ENCODE measurements around the gene IKZF1. TPM values are rescaled to one million over a fixed set of nuclear protein-coding genes. Genes with fewer than 3 reads are reported as not detected.

Gene IKZF1
- total RNA-seq, 1 donor from 2014 or later, result 1.1 TPM

DNA sequence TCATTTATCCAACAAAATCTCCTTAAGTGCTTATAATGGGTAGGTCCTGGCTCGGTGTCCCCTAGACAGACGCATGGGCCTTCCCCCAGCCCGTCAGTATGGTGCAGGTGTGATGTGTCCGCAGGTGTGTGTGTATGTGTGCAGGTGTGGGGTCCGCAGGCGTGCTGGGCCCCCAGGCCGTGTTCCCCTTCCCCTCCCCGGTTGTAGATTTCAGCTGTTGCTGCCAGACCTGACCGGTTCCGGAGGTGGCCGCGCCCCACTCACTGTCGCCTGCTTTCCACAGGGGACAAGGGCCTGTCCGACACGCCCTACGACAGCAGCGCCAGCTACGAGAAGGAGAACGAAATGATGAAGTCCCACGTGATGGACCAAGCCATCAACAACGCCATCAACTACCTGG lies 95.1 kb downstream of the IKZF1 start:
- TF ChIP-seq, protein P1, sequence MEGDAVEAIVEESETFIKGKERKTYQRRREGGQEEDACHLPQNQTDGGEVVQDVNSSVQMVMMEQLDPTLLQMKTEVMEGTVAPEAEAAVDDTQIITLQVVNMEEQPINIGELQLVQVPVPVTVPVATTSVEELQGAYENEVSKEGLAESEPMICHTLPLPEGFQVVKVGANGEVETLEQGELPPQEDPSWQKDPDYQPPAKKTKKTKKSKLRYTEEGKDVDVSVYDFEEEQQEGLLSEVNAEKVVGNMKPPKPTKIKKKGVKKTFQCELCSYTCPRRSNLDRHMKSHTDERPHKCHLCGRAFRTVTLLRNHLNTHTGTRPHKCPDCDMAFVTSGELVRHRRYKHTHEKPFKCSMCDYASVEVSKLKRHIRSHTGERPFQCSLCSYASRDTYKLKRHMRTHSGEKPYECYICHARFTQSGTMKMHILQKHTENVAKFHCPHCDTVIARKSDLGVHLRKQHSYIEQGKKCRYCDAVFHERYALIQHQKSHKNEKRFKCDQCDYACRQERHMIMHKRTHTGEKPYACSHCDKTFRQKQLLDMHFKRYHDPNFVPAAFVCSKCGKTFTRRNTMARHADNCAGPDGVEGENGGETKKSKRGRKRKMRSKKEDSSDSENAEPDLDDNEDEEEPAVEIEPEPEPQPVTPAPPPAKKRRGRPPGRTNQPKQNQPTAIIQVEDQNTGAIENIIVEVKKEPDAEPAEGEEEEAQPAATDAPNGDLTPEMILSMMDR (IDR thresholded peaks at IDR 0.05; ENCODE audit: partially characterized antibody, unreplicated experiment), result no peak
- no peaks in the 10 kb centered on the region for H3K4me1 Mint-ChIP-seq (ENCODE audit: low read depth, unreplicated experiment)
- H3K36me3 Mint-ChIP-seq (ENCODE audit: unreplicated experiment), result no peaks in the 10 kb centered on the region
- H3K9me3 Mint-ChIP-seq (ENCODE audit: unreplicated experiment), result no peaks in the 10 kb centered on the region
- H3K27ac Mint-ChIP-seq (ENCODE audit: unreplicated experiment), result no peak overlapping the region
- no peaks in the 10 kb centered on the region for H3K27me3 Mint-ChIP-seq (ENCODE audit: unreplicated experiment)
- H3K4me3 Mint-ChIP-seq (ENCODE audit: unreplicated experiment), result no peak overlapping the region
- no peak for DNase-seq

GRCh38 chr7:50400114-50400513 lies 95.6 kb downstream of the IKZF1 start:
- no peaks in the 10 kb centered on the region for H3K9me3 Mint-ChIP-seq (ENCODE audit: unreplicated experiment)
- DNase-seq, result no peak
- no peak overlapping the region for H3K4me3 Mint-ChIP-seq (ENCODE audit: unreplicated experiment)
- no peaks in the 10 kb centered on the region for H3K4me1 Mint-ChIP-seq (ENCODE audit: low read depth, unreplicated experiment)
- no peaks in the 10 kb centered on the region for H3K36me3 Mint-ChIP-seq (ENCODE audit: unreplicated experiment)
- H3K27ac Mint-ChIP-seq (ENCODE audit: unreplicated experiment), result no peak overlapping the region
- no peaks in the 10 kb centered on the region for H3K27me3 Mint-ChIP-seq (ENCODE audit: unreplicated experiment)
- TF ChIP-seq, protein P1 (IDR thresholded peaks at IDR 0.05; ENCODE audit: partially characterized antibody, unreplicated experiment), result no peak

- Mint-ChIP-seq H3K27me3 (ENCODE audit: unreplicated experiment) (no peaks in the 10 kb centered on the region), H3K9me3 (ENCODE audit: unreplicated experiment) (no peaks in the 10 kb centered on the region), H3K27ac (ENCODE audit: unreplicated experiment) (no peak overlapping the region), H3K4me3 (ENCODE audit: unreplicated experiment) (no peak overlapping the region), H3K4me1 (ENCODE audit: low read depth, unreplicated experiment) (no peaks in the 10 kb centered on the region), H3K36me3 (ENCODE audit: unreplicated experiment) (no peaks in the 10 kb centered on the region)
- TF ChIP-seq, protein P1 (IDR thresholded peaks at IDR 0.05; ENCODE audit: partially characterized antibody, unreplicated experiment), result no peak
- DNase-seq, result no peak
Observed at GRCh38 chr7:50404392-50404791, 99.9 kb downstream of the IKZF1 start.

DNA sequence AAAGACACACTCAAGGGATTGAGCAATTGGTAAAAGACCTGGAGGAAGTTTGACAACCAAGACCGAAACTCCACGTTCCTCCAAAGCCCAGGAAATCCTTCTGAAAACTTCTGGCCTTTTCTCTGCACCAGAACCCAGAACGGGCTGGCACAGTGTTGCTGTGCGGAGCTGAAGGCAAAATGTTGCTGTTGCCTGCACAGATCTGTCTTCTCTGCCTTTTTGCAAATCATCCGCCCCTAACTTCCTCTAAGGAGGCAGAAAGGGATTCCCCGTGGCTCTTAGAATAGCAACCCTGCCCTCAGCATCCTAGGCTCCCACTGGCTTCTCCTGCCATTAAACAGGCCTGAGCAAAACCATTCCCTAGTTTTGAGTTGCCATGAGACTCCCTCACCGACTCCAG lies 100.7 kb downstream of the IKZF1 start:
- H3K9me3 Mint-ChIP-seq (ENCODE audit: unreplicated experiment), result no peaks in the 10 kb centered on the region
- H3K36me3 Mint-ChIP-seq (ENCODE audit: unreplicated experiment), result no peaks in the 10 kb centered on the region
- no peaks in the 10 kb centered on the region for H3K27me3 Mint-ChIP-seq (ENCODE audit: unreplicated experiment)
- H3K27ac Mint-ChIP-seq (ENCODE audit: unreplicated experiment), result no peak overlapping the region
- no peaks in the 10 kb centered on the region for H3K4me1 Mint-ChIP-seq (ENCODE audit: low read depth, unreplicated experiment)
- H3K4me3 Mint-ChIP-seq (ENCODE audit: unreplicated experiment), result no peak overlapping the region
- no peak for DNase-seq
- TF ChIP-seq, protein P1 (IDR thresholded peaks at IDR 0.05; ENCODE audit: partially characterized antibody, unreplicated experiment), result no peak

GRCh38 chr7:50406935-50407334 lies 102.4 kb downstream of the IKZF1 start:
- no peak overlapping the region for H3K27ac Mint-ChIP-seq (ENCODE audit: unreplicated experiment)
- H3K4me3 Mint-ChIP-seq (ENCODE audit: unreplicated experiment), result no peak overlapping the region
- H3K27me3 Mint-ChIP-seq (ENCODE audit: unreplicated experiment), result peaks cover 2% of the 10 kb centered on the region
- H3K9me3 Mint-ChIP-seq (ENCODE audit: unreplicated experiment), result no peaks in the 10 kb centered on the region
- no peaks in the 10 kb centered on the region for H3K4me1 Mint-ChIP-seq (ENCODE audit: low read depth, unreplicated experiment)
- TF ChIP-seq, protein P1 (IDR thresholded peaks at IDR 0.05; ENCODE audit: partially characterized antibody, unreplicated experiment), result no peak
- no peak for DNase-seq
- H3K36me3 Mint-ChIP-seq (ENCODE audit: unreplicated experiment), result no peaks in the 10 kb centered on the region
